Suppressor macrophage (primary cell): ENCODE measurements around the gene COL4A2.
"Not testable (repeated sequence)": the region's sequence is repeated elsewhere in the genome, so short reads cannot be mapped to it uniquely, and the experiment has no call there.

Experiments
- DNase-seq, 4 experiments: peaks; one replicate each; pipeline ENCODE4 v3.0.0-alpha.2; 2020 to 2022

The COL4A2 gene

DNA sequence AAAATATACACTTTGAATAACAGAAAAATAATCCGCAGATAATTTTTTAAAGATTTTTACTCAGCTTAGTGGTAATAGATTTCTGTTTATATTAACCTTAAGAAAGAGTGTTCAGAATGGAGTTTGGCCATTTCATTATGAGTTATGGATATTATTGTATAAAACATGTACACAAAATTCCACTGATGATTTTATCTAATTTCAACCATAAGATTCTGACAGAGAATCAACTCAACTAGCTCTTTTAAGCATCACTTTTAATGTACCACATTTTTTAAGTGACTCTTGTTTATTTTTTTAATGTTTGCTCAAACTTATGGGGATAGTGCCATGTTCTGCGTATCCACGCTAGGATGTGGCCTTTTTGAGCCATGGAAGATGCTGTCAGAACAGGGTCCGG, 75.7 kb downstream of the COL4A2 start:
- DNase-seq: no peak

DNA sequence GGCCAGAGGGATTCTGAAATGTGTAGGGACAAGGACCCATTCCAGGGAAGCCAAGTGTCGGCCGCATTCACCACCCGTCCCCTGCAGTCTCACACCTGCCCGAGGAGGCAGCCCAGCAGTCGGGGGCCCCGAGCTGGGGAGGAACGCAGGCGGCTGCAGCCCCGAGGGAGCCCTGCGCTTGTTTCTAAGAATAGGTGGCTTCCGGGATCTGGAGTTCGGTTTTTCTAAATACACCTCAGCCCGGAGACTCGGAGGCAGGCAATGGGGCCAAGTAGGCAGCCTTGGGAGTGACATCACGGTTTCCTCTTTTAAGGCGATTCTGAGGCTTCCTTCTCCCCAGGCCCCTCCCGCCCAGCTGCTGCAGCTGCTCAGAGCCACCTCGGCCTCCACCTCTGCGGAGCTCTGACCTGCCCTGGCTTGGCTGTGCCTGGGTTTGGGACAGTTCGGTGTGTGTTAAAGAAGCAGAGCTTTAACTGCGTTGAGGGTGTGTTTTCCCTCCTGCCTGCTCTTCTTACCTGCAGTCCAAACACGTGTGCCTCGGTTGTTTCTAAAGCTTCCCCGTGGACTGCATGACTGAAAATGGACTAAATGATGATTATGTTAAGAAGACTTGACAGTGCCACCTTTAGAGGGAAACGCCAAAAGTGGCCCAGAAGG, 80.5 kb downstream of the COL4A2 start:
- DNase-seq: peak; percentile 27 to 58 (median 44)

DNA sequence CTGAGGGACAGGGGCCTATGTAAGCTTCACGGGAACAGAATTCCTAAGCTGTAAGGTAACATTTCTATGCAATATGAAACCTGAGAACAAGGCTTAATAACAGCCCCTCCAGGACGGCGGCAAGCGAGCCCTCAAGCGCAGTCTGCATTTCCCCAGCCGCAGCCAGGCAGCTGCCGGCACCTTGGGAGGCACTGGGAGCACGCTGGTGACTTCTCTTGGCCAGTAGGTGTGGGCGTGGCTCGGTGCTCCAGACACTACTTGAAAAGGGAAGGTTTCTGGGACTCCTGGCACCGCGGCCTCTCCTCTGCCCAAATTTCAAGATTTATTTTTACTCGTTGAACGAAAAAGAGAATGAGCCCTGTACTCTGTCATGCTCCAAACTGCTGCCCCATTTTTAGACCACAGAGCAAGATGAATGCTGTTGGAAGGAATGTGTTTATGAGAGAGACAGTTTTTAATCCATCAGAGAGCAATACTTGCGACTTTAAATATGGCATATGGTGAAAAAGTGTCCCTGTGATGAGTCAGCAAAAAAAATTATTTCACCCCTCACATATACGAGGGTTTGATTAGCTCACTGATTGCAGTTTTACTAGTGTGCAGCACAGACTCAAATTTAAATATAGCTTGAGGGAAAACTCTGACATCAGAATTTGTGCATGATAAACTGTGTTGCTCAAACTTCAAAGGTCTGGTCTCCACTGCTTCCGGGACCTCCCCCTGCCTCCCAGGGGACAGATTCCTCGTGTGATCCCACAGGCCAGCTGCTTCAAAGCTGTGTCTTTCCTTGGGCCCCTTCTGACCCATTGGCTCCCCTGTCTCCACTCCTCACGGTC, 81.2 kb downstream of the COL4A2 start:
- no peak for DNase-seq

DNA sequence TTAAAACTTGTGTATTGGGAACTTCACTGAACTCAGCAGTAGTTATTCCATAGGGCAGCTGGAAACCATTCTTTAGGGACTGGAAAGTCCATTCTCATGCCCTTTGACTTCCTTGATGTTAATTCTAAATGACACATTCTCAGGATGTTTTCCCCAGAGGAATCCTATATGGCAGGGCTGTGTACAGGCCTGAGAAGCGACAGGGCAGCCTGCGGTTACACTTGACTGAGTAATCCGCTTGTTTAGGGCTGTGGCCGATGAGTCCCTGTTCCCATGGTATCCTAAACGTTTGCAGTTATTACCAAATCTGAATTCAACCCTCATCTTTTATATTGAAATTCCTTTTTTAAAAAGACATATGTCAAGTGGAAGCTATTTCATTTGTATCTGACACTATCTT, 83.5 kb downstream of the COL4A2 start:
- DNase-seq: no peak

DNA sequence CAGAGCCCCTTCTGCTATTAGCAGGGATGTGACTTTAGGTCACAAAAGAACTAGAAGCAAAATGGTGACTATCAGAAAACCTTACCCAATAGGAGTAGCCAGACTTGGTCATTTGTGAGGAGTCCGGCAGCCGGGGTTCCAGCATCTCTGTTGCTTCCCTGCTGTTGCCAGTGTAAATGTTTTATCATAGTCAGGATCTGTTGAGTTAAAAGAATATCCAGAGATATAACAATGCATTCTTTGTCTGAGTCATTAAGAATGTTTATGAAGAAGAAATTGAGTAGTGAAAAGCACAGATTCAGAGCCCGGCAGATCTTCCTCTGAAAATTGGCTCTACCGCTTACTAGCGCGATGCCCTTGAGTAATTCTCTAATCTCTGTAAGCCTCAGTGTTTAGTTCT, 84.2 kb downstream of the COL4A2 start:
- DNase-seq: no peak

DNA sequence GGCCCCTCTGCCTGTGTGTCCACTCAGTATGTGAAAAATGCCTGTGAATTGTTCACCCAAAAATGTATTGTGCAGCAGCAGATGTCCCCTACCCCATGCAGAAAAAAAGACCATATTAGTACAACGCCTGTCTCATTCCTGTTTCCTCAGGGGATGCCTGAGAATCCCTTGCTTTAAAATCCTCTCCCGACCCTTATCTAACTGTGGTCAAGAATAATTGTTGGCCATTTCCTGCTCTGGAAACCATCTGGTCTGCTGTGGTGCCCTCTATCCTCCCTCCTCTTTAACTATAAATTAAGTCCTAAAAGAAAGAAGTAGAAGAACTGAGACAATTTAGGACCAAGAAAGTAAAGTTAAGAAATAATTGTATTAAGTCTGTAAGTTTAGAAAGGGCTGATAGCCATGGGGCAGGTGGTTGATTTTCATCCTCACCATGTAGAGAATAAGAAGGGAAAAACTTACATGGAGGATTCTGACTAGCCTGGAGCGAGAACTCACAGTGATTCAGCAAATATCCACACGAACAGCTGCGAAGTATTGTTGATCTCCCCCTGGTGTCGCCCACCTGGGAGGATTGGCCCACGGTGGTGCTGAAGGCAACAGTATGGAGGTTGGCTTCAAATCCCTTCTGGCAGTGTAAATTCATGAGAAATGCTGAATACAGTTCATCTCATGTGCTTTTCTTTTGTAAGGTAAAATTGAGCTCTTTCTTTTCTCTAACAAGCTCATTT, 85.6 kb downstream of the COL4A2 start:
- no peak for DNase-seq

DNA sequence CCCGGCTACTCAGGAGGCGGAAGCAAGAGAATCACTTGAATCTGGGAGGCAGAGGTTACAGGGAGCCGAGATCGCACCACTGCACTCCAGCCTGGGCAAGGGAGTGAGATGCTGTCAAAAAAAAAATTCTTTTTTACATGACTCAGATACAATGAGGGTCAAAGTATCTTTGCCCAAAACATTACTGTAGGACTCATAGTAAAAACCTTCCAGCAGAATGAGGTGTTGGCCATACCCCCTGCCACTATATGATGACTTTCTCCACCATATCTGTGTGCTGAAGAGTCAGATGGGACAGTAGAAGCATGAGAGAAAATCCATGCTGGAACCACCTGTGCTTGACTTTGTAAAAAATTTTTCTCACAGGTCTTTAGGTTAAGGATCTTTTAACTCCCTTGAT, 86.7 kb downstream of the COL4A2 start:
- DNase-seq: no peak

DNA sequence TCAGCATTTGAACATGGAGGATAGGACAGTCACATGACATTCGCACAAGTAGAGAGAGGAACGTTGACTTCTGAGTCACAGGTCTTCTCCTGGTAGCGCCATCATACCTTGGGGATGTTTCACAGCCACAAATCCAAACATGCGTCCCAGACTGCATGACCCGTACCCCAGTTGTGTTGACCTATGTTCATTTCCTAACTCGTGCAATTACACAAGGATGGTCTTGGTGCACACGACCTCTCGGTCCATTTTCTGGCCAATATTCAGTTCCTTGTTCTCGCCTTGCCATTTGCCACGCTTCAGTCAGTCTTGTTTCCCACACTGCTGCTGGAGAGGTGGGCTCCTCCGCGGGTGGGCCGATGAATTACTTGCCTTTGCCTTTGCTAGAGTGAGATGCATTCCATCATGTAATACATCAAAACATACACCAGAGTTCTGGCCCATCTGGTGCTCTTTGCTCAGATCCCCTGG, 87.3 kb downstream of the COL4A2 start:
- no peak for DNase-seq

DNA sequence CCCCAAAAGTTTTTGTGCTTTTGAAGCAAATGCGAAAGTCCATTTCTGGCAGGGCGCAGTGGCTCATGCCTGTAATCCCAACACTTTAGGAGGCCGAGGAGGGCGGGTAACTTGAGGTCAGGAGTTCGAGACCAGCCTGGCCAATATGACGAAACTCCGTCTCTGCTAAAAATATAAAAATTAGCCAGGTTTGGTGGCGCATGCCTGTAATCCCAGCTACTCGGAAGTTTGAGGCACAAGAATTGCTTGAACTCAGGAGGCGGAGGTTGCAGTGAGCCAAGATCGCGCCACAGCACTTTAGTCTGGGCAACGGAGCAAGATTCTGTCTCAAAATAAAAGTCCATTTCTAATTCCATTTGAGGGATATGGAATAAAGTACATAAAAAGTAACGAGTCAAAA, 88.5 kb downstream of the COL4A2 start:
- not testable (repeated sequence) for DNase-seq

DNA sequence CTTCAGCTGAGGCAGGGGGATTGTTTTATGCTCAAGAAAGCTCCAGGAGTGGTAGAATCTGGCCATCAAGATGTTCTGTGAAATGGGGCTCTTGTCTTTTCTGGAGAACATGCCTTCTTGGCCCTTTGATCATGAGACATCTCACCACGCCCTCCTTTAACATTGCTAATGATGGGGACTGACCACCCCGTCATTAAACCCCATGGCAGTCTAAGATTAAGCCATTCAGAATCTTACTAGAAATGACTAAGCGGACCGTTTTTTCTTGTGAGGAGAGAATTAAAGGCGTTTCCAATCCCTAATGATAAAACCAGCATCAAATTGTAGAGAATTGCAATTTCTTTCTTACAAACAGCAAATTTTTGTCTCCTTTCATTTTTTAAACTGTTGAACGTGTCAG, 89.4 kb downstream of the COL4A2 start:
- DNase-seq: no peak

DNA sequence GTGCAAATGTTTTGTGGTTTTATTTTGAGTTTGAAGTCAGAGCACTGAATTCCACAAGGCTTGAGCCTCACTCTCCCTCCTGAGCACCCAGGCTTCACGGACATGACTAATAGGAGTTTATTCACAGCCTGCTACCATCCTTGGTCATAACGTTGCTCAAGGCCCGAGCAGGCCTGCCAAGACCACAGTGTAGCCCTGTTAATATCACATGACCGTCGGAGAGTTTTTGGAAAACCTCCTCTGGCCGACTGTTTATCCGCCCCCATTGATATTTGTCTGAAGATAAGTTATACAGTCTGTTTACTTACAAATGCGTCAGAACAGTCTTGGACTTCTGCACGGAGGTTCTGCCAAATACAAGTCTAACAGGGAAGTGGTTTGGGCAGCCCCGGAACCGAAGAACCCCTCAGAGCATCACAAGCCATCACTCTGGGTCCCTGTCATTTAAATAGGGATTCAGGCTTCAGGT, 89.9 kb downstream of the COL4A2 start:
- no peak for DNase-seq

DNA sequence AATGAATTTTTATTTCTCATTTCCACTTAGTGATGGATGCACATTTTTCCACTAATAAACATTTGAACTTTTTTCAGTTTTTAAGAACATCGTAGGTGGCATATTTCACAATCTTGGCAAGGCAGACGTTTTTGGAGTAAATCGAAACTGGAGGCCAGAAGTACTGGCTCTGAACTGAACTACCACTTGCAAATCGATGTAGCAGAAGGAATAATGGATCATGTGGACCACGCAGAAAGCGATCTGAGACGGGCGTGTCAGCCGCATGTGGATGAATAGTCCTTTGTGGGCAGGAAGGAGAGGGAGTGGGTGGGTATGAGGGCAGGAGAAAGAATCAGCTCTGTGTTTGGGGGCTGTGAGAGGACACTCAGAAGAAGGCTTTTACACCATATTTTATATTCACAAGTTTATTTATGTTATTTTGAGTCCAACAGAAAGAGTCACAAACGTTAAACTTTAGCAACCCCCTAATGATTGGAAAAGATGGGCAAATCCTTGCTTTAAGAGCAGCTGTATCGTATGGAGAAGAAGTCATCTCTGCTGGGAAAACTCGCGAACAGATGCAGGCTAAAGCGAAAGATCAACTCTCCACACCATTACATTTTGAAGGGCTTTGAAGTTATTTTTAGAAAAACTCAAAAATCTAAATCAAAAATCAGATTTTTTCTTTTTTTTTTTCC, 90.5 kb downstream of the COL4A2 start:
- no peak for DNase-seq

DNA sequence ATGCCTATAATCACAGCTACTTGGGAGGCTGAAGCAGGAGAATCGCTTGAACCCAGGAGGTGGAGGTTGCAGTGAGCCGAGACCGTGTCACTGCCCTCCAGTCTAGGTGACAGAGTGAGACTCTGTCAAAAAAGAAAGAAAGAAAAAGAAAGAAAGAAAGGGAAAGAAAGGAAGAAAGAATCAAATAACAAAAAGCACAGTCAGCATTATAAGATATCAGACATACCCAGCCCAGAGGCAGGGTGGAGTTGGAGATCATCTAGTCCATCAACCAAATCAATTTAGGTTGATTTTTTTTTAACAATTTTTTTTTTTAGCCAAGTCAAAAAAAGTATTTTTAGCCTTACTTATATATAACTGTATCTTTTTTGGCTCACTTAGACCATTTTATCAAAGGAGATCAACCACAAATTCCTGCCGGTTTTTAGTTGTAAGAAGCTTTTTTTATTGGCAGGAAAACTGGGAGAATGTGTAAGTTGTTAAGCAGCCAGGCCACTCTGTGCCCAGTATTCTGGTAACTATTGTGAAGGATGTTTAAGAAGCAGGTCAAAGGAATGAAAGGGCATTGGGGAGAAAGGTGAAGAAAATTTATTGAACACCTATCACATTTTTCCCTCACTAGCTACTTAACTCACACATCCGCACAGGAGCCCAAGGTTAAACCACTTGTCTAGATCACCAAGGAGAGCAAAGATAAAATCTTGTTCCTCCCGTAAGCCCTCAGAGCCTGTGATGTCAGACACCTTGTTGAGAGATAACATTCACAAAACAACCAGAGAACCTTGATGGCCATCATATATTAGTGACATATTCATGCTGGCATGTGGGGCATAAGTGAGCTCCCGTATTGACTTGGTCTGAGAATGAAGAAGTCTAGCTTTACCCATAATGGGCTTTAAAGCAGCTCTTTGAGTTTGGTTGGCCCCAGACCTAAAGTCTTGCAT, 91.8 kb downstream of the COL4A2 start:
- no peak for DNase-seq

DNA sequence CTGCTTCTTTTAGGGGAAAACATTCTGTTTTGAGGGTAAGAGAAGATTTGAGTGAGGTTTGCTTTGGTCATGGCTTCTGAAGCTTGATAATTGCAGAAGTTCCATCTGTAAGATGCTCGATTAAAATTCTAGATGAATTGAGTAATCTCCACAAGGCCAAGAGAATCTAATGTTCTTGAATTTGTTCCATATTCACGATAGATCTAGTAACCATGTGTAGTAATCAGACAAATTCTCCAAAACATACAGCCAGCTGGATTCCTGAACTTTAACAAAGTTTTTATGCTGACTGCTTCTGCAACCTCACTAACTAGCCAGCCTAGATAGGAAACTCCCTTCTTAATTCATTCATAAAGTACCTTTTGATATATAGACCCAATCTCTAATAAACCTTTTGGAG, 92.7 kb downstream of the COL4A2 start:
- no peak for DNase-seq

DNA sequence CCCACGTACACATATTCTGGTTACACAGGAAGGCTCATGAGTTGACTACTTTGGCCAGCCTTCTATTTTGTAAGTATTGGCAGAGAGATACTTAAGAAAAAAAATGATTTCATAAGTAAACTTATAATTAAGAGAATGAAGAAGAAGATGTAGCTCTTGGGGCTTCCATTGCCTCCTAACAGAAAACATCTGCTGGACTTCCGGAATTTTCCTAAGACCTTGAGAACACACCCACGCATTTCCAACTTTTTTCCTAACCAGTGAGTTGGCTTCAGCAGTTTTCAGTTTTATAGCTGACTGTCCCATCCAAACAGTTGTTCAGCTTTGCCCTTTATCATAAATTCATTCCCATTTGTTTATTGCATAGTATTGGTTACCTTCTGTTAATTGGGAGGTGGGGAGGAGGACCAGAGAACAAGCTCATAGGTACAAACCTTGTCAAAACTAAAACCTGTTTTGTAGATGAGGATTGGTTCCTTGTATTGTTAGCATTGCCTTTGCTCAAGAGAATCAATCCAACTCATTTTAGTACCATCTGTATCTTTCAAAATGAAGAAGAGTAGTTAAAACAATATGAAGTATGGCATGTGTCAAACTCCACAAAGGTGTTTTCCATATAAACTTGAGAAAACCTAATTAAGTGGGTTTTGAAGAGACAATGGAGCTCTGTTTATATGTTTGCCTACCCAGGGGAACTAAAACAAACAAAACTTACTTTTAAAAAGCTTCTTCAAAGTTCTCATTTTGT, 93.9 kb downstream of the COL4A2 start:
- no peak for DNase-seq

DNA sequence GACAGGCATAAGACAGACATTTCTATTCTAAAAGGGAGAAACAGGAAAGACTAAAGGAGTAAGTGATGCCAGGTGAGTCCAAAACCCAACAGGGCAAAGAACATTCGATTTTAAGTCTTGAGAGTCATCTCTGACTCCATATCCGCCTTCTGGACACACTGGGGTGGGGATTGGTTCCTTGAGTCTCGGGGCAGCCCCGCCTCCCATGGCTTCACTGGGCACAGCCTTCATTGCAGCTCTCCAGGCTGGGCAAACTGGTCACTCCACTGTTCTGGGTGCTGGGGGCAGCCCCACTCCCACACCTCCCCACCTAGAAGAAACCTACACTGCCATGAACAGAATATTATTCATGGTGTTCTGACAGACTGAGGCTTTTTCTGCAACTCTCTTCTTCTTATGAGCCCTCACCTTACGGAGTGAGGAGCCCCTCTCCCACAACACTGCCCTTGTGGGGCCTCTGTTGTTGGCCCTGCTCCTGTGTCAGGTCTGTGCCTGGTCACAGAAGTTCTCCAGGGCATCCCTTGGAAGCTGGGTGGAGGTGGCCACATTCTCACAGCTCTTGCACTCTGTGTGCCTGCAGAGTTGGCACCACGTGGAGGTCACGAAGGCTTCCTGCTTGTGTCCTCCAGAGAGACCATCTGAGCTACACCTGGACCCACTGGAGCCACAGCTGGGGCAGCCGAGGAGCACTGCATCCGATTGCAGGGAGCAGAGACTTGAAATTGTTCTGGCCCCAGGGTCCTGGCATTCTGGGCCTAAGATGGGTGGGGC, 95.4 kb downstream of the COL4A2 start:
- no peak for DNase-seq

DNA sequence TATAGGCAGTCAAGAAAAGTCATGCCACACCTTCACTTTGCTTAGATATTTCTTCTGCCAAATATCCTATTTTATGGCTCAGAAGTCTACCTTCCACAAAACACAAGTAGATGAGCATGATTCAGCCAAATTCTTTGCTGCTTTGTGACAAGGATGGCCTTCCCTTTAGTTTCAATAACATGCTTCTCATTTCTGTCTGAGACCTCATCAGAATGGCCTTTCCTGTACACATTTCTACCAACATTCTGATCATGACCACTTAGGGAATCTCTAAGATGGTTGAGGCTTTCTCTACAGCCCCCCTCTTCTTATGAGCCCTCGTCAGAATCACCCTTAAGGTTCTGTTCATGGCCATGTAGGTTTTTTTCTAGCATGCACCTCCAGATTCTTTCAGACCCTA, 96.2 kb downstream of the COL4A2 start:
- DNase-seq: no peak

DNA sequence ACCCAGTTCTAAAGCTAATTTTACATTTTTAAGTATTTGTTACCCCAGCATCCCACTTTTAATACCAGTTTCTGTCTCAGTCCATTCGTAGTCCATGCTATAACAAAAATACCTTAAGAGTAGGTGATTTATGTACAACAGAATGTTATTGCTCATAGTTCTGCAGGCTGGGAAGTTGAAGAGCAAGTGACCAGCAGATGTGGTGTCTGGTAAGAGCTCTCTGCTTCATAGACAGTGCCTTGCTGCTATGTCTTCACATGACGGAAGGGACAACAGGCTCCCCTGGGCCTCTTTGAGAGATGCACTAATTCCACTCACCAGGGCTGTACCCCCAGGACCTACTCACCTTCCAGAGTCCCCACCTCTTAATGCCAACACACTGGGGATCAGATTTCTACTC, 96.6 kb downstream of the COL4A2 start:
- no peak for DNase-seq

DNA sequence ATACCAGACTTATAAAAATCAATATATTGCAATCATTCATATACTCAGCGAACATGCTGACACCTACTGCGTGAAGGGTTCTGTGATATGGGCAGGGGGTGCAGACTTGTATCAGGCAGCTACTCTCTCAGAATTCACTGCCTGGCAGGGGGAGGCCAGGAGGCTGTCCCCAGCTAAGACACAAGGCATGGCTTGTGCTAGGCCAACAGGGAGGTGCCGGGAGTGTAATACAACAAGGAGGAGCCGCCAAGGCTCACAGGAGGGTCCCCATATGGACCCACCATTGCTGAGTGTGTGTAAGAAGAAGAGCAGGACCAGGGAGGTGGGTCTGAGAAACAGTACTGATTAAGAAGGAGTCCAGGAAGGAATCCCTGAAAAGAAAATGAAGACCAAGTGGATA, 97.2 kb downstream of the COL4A2 start:
- no peak for DNase-seq
